ENCODE data around the gene C2CD3. TPM values are rescaled to one million over a fixed set of nuclear protein-coding genes. Genes with fewer than 3 reads are reported as not detected.

Gene C2CD3
- total and polyA plus RNA-seq, 9 of the 15 experiments (the other 6 are each of a cell fraction or from before 2014, with no cell fraction given) = 4.4 to 20.2 (median 15.4) TPM

DNA sequence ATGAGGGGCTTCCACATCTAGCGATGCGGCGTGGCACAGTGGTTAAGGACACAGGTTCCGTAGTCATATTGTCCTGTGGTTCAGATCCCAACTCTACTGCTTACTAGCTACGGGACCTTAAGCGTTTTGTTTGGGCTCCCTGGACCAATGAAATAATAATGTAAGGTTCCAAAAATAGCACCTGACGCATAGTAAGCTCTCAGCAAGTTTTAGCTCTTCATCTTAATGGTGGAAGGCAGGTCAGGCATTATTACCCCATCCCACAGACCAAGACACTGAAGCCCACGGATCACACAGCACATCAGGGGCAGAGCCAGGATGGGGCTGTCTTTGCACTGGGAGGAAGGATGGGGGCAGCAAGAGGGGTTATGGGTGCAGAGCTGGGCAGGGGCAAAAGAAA lies 206.9 kb downstream of the C2CD3 start:
- Histone ChIP-seq H3K27ac (ENCODE audit: extremely low read depth, low read depth, low read length) (no peak overlapping the region), H3K9me1 (ENCODE audit: control insufficient read depth, insufficient read depth, low read length) (no peaks in the 10 kb centered on the region), H3K9ac (ENCODE audit: insufficient read depth in 1 of 2, low read depth in 2 of 2, low read length in 2 of 2) (peak overlapping the region in 1 of 2 experiments; percentile 69; a peak in 2 of 4 replicates), H4K20me1 (replicated peaks; ENCODE audit: control insufficient read depth, insufficient read depth, low read length) (no peaks in the 10 kb centered on the region), H3K4me3 (no peak overlapping the region), H3K4me1 (replicated peaks in 1 of 2; ENCODE audit: control insufficient read depth in 2 of 2, insufficient read depth in 2 of 2, low read length in 2 of 2) (peaks cover 0 to 9% of the 10 kb centered on the region in 2 experiments; a peak in 2 of 5 replicates), H3K4me2 (ENCODE audit: insufficient read depth, low read length) (no peak overlapping the region), H3K79me2 (ENCODE audit: control insufficient read depth, insufficient read depth, low read length) (no peaks in the 10 kb centered on the region), H3K27me3 (ENCODE audit: control insufficient read depth in 2 of 2, insufficient read depth in 2 of 2, low read length in 2 of 2) (no peaks in the 10 kb centered on the region; a peak in 1 of 5 replicates), H2AFZ (ENCODE audit: low read depth, low read length) (peak overlapping the region; percentile 87; the same call in 1 of the 2 replicates), H3K9me3 (replicated peaks; ENCODE audit: control insufficient read depth, insufficient read depth, low read depth, low read length) (no peaks in the 10 kb centered on the region), H3K36me3 (ENCODE audit: control insufficient read depth, insufficient read depth, low read length) (no peaks in the 10 kb centered on the region)
- intact Hi-C loops (cut with micrococcal nuclease) (loop anchor here (1.0 to 2.0 kb wide), 5 partner anchors 69 to 485 kb away; no protein-coding TSS in a partner anchor), in situ Hi-C loops (cut with MboI) (loop anchor here (10.0 kb wide), 1 partner anchor 491 kb away; no protein-coding TSS in a partner anchor)
- no peak for TF ChIP-seq NFIC (IDR thresholded peaks at IDR 0.05)
- TF ChIP-seq MEF2A (IDR thresholded peaks at IDR 0.05; ENCODE audit: control insufficient read depth, low read depth, low read length) = peak; percentile 87
- no peak for TF ChIP-seq SMAD3 (CRISPR knock-in tag; conservative IDR thresholded peaks at IDR 0.05)
- TF ChIP-seq, protein P1, sequence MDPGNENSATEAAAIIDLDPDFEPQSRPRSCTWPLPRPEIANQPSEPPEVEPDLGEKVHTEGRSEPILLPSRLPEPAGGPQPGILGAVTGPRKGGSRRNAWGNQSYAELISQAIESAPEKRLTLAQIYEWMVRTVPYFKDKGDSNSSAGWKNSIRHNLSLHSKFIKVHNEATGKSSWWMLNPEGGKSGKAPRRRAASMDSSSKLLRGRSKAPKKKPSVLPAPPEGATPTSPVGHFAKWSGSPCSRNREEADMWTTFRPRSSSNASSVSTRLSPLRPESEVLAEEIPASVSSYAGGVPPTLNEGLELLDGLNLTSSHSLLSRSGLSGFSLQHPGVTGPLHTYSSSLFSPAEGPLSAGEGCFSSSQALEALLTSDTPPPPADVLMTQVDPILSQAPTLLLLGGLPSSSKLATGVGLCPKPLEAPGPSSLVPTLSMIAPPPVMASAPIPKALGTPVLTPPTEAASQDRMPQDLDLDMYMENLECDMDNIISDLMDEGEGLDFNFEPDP (CRISPR knock-in tag; IDR thresholded peaks at IDR 0.05) = no peak
- no peak for TF ChIP-seq ZNF124 (CRISPR knock-in tag; IDR thresholded peaks at IDR 0.05)
- TF ChIP-seq POLR3G (IDR thresholded peaks at IDR 0.05; ENCODE audit: extremely low read depth, insufficient read length, insufficient replicate concordance) = no peak
- TF ChIP-seq GATAD2B (IDR thresholded peaks at IDR 0.05; ENCODE audit: borderline replicate concordance) = no peak
- TF ChIP-seq, protein P2, sequence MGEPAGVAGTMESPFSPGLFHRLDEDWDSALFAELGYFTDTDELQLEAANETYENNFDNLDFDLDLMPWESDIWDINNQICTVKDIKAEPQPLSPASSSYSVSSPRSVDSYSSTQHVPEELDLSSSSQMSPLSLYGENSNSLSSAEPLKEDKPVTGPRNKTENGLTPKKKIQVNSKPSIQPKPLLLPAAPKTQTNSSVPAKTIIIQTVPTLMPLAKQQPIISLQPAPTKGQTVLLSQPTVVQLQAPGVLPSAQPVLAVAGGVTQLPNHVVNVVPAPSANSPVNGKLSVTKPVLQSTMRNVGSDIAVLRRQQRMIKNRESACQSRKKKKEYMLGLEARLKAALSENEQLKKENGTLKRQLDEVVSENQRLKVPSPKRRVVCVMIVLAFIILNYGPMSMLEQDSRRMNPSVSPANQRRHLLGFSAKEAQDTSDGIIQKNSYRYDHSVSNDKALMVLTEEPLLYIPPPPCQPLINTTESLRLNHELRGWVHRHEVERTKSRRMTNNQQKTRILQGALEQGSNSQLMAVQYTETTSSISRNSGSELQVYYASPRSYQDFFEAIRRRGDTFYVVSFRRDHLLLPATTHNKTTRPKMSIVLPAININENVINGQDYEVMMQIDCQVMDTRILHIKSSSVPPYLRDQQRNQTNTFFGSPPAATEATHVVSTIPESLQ (CRISPR knock-in tag; IDR thresholded peaks at IDR 0.05) = no peak
- TF ChIP-seq ZNF263 (CRISPR knock-in tag; IDR thresholded peaks at IDR 0.05; ENCODE audit: borderline replicate concordance) = peak; percentile 22; the same call in 1 of the 2 replicates
- TF ChIP-seq, protein P3, sequence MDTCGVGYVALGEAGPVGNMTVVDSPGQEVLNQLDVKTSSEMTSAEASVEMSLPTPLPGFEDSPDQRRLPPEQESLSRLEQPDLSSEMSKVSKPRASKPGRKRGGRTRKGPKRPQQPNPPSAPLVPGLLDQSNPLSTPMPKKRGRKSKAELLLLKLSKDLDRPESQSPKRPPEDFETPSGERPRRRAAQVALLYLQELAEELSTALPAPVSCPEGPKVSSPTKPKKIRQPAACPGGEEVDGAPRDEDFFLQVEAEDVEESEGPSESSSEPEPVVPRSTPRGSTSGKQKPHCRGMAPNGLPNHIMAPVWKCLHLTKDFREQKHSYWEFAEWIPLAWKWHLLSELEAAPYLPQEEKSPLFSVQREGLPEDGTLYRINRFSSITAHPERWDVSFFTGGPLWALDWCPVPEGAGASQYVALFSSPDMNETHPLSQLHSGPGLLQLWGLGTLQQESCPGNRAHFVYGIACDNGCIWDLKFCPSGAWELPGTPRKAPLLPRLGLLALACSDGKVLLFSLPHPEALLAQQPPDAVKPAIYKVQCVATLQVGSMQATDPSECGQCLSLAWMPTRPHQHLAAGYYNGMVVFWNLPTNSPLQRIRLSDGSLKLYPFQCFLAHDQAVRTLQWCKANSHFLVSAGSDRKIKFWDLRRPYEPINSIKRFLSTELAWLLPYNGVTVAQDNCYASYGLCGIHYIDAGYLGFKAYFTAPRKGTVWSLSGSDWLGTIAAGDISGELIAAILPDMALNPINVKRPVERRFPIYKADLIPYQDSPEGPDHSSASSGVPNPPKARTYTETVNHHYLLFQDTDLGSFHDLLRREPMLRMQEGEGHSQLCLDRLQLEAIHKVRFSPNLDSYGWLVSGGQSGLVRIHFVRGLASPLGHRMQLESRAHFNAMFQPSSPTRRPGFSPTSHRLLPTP (IDR thresholded peaks at IDR 0.05; ENCODE audit: borderline replicate concordance, extremely low read depth, insufficient read length) = no peak
- no TSS peak for BruUV-seq (replicated peaks)
- no peak for FAIRE-seq
- CTCF ChIA-PET (ENCODE audit: low intra/inter-chr PET ratio) = interaction anchor here (0.6 to 2.8 kb wide), 5 partner anchors 14 to 486 kb away, joined by 3 to 14 read pairs (median 5); no protein-coding TSS in a partner anchor
- 48% methylated on average over 8 of the region's 8 CpGs for WGBS (ENCODE audit: insufficient coverage, low coverage, missing lambda C conversion rate)
- POLR2A ChIA-PET = interaction anchor here (0.6 to 1.1 kb wide), 4 partner anchors 9 to 258 kb away, joined by 3 read pairs; partner anchors contain the start of gene DNAJB13
- no peak for ATAC-seq
- no peak for DNase-seq (ENCODE audit: extremely low read depth in 1 of 4, low spot score in 3 of 4)
